Type B pancreatic cell (in vitro differentiated cells): ENCODE data around the gene PARP16. TPM values are rescaled to one million over a fixed set of nuclear protein-coding genes. Genes with fewer than 3 reads are reported as not detected.

Experiments
- DNase-seq: peaks from one replicate; pipeline ENCODE4 v3.0.0; 2021; ENCODE audit warnings: mixed read lengths; ENCODE audit not compliant: unreplicated experiment; ENCODE audit errors: extremely low spot score
- H3K27ac Mint-ChIP-seq: 2 replicates; pipeline ENCODE4 v1.8.0; 2021; ENCODE audit warnings: mild to moderate bottlenecking, mixed read lengths
- H3K27me3 Mint-ChIP-seq: 2 replicates; pipeline ENCODE4 v1.8.0; 2021; ENCODE audit warnings: mixed read lengths
- H3K36me3 Mint-ChIP-seq: 2 replicates; pipeline ENCODE4 v1.8.0; 2021; ENCODE audit warnings: mixed read lengths
- H3K4me1 Mint-ChIP-seq: one replicate; pipeline ENCODE4 v1.8.0; 2021; ENCODE audit warnings: mixed read lengths; ENCODE audit not compliant: unreplicated experiment
- H3K4me3 Mint-ChIP-seq: 2 replicates; pipeline ENCODE4 v1.8.0; 2021; ENCODE audit warnings: mild to moderate bottlenecking, mixed read lengths
- H3K9me3 Mint-ChIP-seq: 2 replicates; pipeline ENCODE4 v1.8.0; 2021; ENCODE audit warnings: mixed read lengths
- CTCF ChIP-seq: fragments of 200-600 bp; sonication (generic); conservative IDR thresholded peaks from 2 replicates; pipeline ENCODE4 v1.5.0; 2021; ENCODE audit warnings: antibody characterized with exemption, mild to moderate bottlenecking
- total RNA-seq: library from RNA; stranded (reverse); gene quantifications from 2 replicates; pipeline ENCODE4 v1.2.1, GENCODE V29; 2021; ENCODE audit warnings: low replicate concordance

PARP16 gene
- total RNA-seq, 1 donor from 2014 or later = 12.7 TPM

GRCh38 chr15:65292938-65293518 is 6.3 kb upstream of the PARP16 start:
- H3K9me3 Mint-ChIP-seq = no peaks in the 10 kb centered on the region
- no peaks in the 10 kb centered on the region for H3K36me3 Mint-ChIP-seq

GRCh38 chr15:65290228-65290627 is 3.5 kb upstream of the PARP16 start:
- peaks cover 27% of the 10 kb centered on the region for H3K4me1 Mint-ChIP-seq
- no peak overlapping the region for H3K4me3 Mint-ChIP-seq
- H3K27me3 Mint-ChIP-seq = no peaks in the 10 kb centered on the region
- no peaks in the 10 kb centered on the region for H3K36me3 Mint-ChIP-seq
- no peaks in the 10 kb centered on the region for H3K9me3 Mint-ChIP-seq
- no peak for TF ChIP-seq CTCF
- H3K27ac Mint-ChIP-seq = no peak overlapping the region
- DNase-seq = no peak

More at GRCh38 chr15:65292938-65293518, 6.3 kb upstream of the PARP16 start:
- peaks cover 20% of the 10 kb centered on the region for H3K4me1 Mint-ChIP-seq
- peak overlapping the region; percentile 46 for H3K4me3 Mint-ChIP-seq
- H3K27me3 Mint-ChIP-seq = peaks cover 5% of the 10 kb centered on the region
- H3K27ac Mint-ChIP-seq = peak overlapping the region; percentile 2
- no peak for TF ChIP-seq CTCF
- no peak for DNase-seq

- H3K36me3 Mint-ChIP-seq = no peaks in the 10 kb centered on the region
- no peak for TF ChIP-seq CTCF
- H3K4me1 Mint-ChIP-seq = peaks cover 27% of the 10 kb centered on the region
- H3K4me3 Mint-ChIP-seq = no peak overlapping the region
- no peak for DNase-seq
- H3K27me3 Mint-ChIP-seq = no peaks in the 10 kb centered on the region
- no peak overlapping the region for H3K27ac Mint-ChIP-seq
- H3K9me3 Mint-ChIP-seq = no peaks in the 10 kb centered on the region
Measured at GRCh38 chr15:65289261-65289854, 2.7 kb upstream of the PARP16 start.

- Mint-ChIP-seq H3K4me1 (peaks cover 22% of the 10 kb centered on the region), H3K27me3 (no peaks in the 10 kb centered on the region), H3K4me3 (peak overlapping the region; percentile 91), H3K36me3 (peaks cover 1% of the 10 kb centered on the region), H3K27ac (peak overlapping the region; percentile 79), H3K9me3 (no peaks in the 10 kb centered on the region)
- no peak for TF ChIP-seq CTCF
- no peak for DNase-seq
Measured at GRCh38 chr15:65287520-65287855, 805 bp upstream of the PARP16 start.

GRCh38 chr15:65286069-65286703 is 497 bp downstream of the PARP16 start:
- Mint-ChIP-seq H3K4me3 (peak overlapping the region; percentile 91), H3K4me1 (peaks cover 22% of the 10 kb centered on the region), H3K27ac (peak overlapping the region; percentile 86), H3K36me3 (peaks cover 5% of the 10 kb centered on the region), H3K27me3 (no peaks in the 10 kb centered on the region), H3K9me3 (no peaks in the 10 kb centered on the region)
- TF ChIP-seq CTCF = no peak
- DNase-seq = peak; percentile 75
